Activated naive CD4-positive, alpha-beta T cell (primary cell): Measurements from ENCODE around the gene B4GALNT1.
"Not testable (repeated sequence)": the region's sequence is repeated elsewhere in the genome, so short reads cannot be mapped to it uniquely, and the experiment has no call there.

Experiments
- DNase-seq, 4 experiments: peaks; one replicate each; lab custom pipeline; 2025; lab: John Stamatoyannopoulos, UW

The B4GALNT1 gene

GRCh38 chr12:57620936-57621496, 12.0 kb downstream of the B4GALNT1 start:
- no peak for DNase-seq

GRCh38 chr12:57620245-57620935, 12.6 kb downstream of the B4GALNT1 start:
- no peak for DNase-seq

- DNase-seq = no peak
Measured at GRCh38 chr12:57619434-57620244, 13.4 kb downstream of the B4GALNT1 start.

DNA sequence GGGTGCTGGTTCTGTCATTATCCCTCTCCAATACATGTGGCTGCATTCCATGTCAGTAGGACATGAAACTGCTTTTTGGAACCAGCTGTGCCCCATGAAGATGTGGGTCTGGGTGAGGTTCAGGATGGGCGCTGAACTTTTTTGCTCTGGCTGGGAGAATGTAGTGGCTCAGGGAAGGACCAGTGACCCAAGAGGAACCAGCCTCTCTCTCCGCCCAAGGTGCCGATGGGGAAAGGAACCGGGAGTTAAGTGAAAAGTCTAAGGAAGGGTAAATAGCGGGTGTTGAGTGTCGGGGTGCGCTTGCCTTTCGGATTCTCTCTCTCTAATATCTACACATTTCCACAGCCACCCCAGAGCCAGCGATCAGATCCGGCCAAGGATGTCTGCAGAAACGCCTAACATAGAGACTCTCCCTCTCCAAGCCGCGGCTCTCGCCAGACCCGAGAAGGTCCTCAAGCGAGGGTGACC, 14.0 kb downstream of the B4GALNT1 start:
- no peak for DNase-seq

DNA sequence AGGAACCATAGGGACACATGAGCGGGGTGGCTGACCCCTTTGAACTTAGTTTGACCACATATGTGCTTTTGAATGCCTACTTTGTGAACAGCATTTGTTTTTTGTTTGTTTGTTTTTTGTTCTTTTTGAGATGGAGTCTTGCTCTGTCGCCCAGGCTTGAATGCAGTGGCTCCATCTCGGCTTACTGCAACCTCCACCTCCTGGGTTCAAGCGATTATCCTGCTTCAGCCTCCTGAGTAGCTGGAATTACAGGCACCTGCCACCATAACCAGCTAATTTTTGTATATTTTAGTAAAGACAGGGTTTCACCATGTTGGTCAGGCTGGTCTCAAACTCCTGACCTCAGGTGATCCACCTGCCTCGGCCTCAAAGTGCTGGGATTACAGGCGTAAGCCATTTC, 14.6 kb downstream of the B4GALNT1 start:
- DNase-seq = not testable (repeated sequence)

DNA sequence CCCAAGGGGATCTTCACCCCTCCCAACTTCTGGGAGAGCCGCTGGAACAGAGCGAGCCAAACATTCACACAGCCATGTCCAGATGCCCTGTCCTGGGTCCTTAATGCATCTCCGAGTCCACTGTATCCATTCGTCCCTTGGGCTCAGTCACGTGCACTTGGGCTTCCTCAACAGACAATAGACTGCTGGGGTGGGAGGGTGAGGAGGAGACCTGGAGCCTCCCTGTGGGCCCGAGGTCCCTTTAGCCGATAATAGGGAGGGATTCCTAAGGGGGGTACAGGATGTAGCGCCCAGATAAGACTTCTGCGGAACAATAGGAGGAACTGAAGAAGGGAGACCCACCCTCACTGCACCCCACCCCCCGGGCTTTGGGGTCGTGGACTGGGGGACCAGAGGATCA, 15.1 kb downstream of the B4GALNT1 start:
- DNase-seq = no peak

DNA sequence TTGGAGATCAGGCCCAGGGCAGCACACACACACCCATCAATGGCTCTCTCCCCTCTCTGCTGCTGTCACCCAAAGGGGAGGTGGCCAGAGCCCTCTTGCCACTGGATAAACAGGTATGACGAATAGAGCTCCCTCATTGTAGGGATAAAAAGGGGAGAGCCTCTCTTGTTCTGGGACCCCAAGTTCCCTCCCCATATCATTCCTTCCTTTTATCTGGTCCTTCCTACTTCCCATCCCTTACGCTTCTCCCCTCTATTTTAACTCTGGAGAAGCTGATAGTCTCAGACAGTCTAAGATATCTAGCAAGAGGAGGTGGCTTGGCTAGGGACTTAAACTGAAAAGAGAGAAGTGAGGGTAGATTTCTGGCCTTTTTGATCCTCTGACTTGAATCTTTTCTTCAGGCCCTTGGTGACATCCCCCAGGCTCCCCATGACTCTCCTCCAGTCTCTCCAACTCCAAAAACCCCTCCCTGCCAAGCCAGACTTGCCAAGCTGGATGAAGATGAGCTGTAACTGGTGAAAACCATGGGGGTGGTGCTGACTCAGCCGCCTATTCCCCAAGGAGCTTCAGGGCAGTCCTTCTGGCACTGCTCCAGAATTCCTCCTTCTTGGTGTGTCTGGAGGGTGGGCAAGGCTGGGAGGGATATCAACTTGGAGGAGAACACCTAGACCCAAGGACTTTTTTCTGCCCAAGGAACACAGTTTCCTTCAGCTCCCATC, 16.5 kb downstream of the B4GALNT1 start:
- no peak for DNase-seq

DNA sequence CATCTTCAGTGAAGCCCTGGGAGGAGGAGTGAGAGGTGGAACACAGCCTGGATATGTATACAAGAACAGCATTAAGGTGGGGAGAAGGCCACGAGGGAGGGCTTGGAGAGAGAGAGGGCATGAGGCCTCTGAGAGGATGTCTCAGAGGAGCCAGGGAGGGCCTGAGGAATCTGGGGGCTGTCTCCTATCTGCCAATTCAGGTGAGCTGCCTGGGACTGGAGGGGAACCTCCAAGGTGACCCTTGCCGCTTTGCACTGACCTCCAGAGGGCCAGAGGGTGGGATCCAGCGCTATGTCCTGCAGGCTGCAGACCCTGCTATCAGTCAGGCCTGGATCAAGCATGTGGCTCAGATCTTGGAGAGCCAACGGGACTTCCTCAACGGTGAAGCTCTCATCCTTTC, 17.4 kb downstream of the B4GALNT1 start:
- DNase-seq = no peak

DNA sequence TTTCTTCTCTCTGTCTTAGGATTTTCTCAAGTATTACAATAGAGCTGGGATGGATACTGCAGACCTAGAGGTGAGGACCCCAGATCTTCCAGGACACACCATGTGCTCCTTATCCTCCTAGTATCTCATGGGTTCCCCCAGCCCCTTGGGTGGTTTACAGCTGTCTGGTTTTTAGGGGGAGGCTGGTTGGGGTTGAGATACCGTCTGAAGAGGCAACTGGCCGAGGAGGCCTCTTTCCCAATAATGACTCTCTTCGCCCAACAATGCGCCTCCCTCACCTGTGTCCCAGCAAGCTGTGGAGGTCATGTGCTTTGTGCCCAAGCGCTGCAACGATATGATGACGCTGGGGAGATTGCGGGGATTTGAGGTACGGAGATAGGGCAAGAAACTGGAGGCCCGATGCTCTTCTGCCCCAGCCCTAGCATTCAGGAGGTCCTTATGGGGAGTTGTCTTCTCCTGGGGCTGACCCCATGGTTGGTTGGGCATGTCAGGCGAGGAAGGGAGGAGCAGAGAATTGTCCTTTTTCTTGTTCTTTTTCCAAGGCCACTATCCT, 18.0 kb downstream of the B4GALNT1 start:
- DNase-seq = no peak

GRCh38 chr12:57614178-57614947, 18.6 kb downstream of the B4GALNT1 start:
- no peak for DNase-seq

DNA sequence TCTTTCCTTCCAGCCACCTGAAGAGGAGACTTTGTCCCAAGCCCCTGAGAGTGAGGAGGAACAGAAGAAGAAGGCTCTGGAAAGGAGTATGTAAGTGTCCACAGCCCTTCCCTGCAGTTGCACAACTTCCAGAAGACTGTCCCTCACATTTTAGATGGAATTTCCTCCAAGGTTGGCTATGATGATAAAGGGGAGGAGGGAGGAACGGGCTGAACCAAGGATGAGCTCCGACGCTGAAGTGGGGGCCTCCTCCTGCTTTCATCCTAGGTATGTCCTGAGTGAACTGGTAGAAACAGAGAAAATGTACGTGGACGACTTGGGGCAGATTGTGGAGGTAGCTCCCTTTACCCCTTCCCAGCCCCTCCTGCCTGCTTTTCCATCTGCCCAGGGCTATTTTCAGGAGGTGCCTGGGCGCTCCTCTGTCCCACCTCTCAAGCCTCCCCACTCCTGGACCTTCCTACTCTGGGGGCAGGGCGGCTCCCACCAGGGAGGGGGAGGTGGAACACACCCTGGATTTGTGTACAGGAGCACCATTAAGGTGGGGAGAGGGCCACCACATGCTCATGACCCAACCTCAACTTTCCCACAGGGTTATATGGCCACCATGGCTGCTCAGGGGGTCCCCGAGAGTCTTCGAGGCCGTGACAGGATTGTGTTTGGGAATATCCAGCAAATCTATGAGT, 19.4 kb downstream of the B4GALNT1 start:
- DNase-seq = no peak

- DNase-seq = no peak
Measured at GRCh38 chr12:57612711-57613426, 20.1 kb downstream of the B4GALNT1 start.

- no peak for DNase-seq
Measured at GRCh38 chr12:57611827-57612710, 20.9 kb downstream of the B4GALNT1 start.

GRCh38 chr12:57611108-57611826, 21.7 kb downstream of the B4GALNT1 start, which contains the start of gene ARHGEF25:
Gene ARHGEF25, plus strand, starts transcription at chr12:57611435. Its CDS starts 460 bp downstream, at chr12:57611895.
- DNase-seq = peak in 1 of 4 experiments; percentile 31

GRCh38 chr12:57610554-57611107, 22.4 kb downstream of the B4GALNT1 start:
- DNase-seq = peak in 1 of 4 experiments; percentile 12

GRCh38 chr12:57609781-57610553, 23.0 kb downstream of the B4GALNT1 start:
- no peak for DNase-seq
